Measurements from ENCODE around the gene EPHA3. TPM values are rescaled to one million over a fixed set of nuclear protein-coding genes. Genes with fewer than 3 reads are reported as not detected.

EPHA3 gene
- total and polyA plus RNA-seq, 2 donors (not counting 1 experiment from before 2014, with no cell fraction given), result 0.01 TPM; not detected in 1

DNA sequence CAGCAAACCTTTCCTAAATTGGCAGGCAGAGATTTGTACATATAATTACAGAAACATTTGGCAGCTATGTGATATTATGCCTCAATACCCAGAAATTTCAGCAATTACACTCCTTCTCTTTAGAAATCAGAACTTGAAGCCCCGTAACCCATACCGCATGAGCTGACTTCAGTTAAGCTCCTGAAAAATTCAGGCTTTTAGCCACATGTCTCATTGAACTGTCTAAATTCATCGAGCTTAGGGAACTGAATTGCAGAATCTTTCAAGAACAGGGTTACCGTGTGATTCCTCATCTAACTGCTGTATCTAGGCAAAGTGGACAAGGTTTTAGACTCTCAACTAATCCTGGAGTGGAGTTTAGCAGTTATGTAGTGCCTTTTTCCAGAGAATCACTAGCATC lies 333.0 kb downstream of the EPHA3 start:
- H2AFZ ChIP-seq (ENCODE audit: insufficient read depth, low read depth, low read length, poor library complexity, severe bottlenecking), result no peak overlapping the region
- no peak overlapping the region for H3K27ac Mint-ChIP-seq
- H3K4me3 Mint-ChIP-seq, result no peak overlapping the region
- no peaks in the 10 kb centered on the region for H3K79me2 ChIP-seq (ENCODE audit: control insufficient read depth, insufficient read depth, low read length)
- ATAC-seq (ENCODE audit: low read depth) (no peak), DNase-seq (no peak)
- peaks cover 3% of the 10 kb centered on the region for H3K9me3 Mint-ChIP-seq (ENCODE audit: insufficient read depth)
- 83% methylated on average over 4 of the region's 4 CpGs for WGBS (ENCODE audit: insufficient coverage)
- H3K4me3 ChIP-seq (ENCODE audit: control extremely low read depth in 1 of 5, extremely low read depth in 1 of 5, insufficient read depth in 1 of 5, low read depth in 2 of 5, low read length in 4 of 5), result no peak overlapping the region
- H3K27ac ChIP-seq (ENCODE audit: low read length in 2 of 2), result no peak overlapping the region
- intact Hi-C loops (cut with micrococcal nuclease), result no loop called here
- no peaks in the 10 kb centered on the region for H3K4me1 ChIP-seq (ENCODE audit: control insufficient read depth in 2 of 2, insufficient read depth in 2 of 2, low read length in 2 of 2)
- ChIA-PET POLR2A (no interaction called here), CTCF (no interaction called here)
- no peak for TF ChIP-seq CTCF (IDR thresholded peaks at IDR 0.05)
- TF ChIP-seq EZH2 (IDR thresholded peaks at IDR 0.05; ENCODE audit: borderline replicate concordance, insufficient read depth, low read depth, low read length, poor library complexity, severe bottlenecking), result no peak
- H4K20me1 ChIP-seq (ENCODE audit: control insufficient read depth, insufficient read depth, low read length, poor library complexity, severe bottlenecking), result no peaks in the 10 kb centered on the region
- no peaks in the 10 kb centered on the region for H3K4me1 Mint-ChIP-seq
- no peaks in the 10 kb centered on the region for H3K36me3 ChIP-seq (replicated peaks in 1 of 2; ENCODE audit: control extremely low read depth in 1 of 2, control insufficient read depth in 1 of 2, extremely low read depth in 1 of 2, insufficient read depth in 2 of 2, low read length in 1 of 2)
- no peaks in the 10 kb centered on the region for H3K27me3 Mint-ChIP-seq
- peaks cover 0 to 2% (median 1%) of the 10 kb centered on the region in 3 donors for H3K9me3 ChIP-seq (ENCODE audit: control extremely low read depth in 1 of 3, control insufficient read depth in 2 of 3, insufficient read depth in 1 of 3, low read length in 2 of 3)
- H3K9ac ChIP-seq (ENCODE audit: low read length), result no peak overlapping the region
- no peak overlapping the region for H3K4me2 ChIP-seq (replicated peaks; ENCODE audit: low read depth, low read length, poor library complexity, severe bottlenecking)
- no peaks in the 10 kb centered on the region for H3K27me3 ChIP-seq (replicated peaks in 1 of 4; ENCODE audit: control extremely low read depth in 1 of 4, control insufficient read depth in 3 of 4, insufficient read depth in 4 of 4, low read length in 3 of 4)

DNA sequence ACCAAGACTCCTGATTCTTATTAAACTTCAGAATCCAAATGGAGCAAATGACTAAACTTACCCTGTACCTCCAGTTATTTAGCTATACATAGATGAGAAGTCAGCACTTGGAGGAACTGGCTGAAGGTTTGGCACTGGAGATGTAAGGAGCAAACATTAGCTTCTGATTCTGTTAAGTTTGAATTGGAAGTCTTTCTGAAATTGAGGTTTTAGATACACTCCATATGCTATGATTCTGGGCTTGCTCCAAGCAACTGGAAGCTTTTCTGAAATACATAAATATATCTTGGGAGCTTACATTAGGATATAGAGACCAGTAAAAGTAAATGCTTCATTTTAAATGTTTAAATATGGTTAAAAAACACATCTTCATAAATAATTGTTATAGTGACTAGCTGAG lies 333.7 kb downstream of the EPHA3 start:
- Histone ChIP-seq H3K9ac (ENCODE audit: low read length) (no peak overlapping the region), H4K20me1 (ENCODE audit: control insufficient read depth, insufficient read depth, low read length, poor library complexity, severe bottlenecking) (no peaks in the 10 kb centered on the region), H3K79me2 (ENCODE audit: control insufficient read depth, insufficient read depth, low read length) (no peaks in the 10 kb centered on the region), H3K27me3 (replicated peaks in 1 of 4; ENCODE audit: control extremely low read depth in 1 of 4, control insufficient read depth in 3 of 4, insufficient read depth in 4 of 4, low read length in 3 of 4) (no peaks in the 10 kb centered on the region), H3K4me1 (ENCODE audit: control insufficient read depth in 2 of 2, insufficient read depth in 2 of 2, low read length in 2 of 2) (no peaks in the 10 kb centered on the region), H3K4me3 (ENCODE audit: control extremely low read depth in 1 of 5, extremely low read depth in 1 of 5, insufficient read depth in 1 of 5, low read depth in 2 of 5, low read length in 4 of 5) (no peak overlapping the region), H2AFZ (ENCODE audit: insufficient read depth, low read depth, low read length, poor library complexity, severe bottlenecking) (no peak overlapping the region), H3K27ac (ENCODE audit: low read length in 2 of 2) (no peak overlapping the region), H3K9me3 (ENCODE audit: control extremely low read depth in 1 of 3, control insufficient read depth in 2 of 3, insufficient read depth in 1 of 3, low read length in 2 of 3) (peaks cover 0 to 2% (median under 1%) of the 10 kb centered on the region in 3 donors), H3K4me2 (replicated peaks; ENCODE audit: low read depth, low read length, poor library complexity, severe bottlenecking) (no peak overlapping the region), H3K36me3 (replicated peaks in 1 of 2; ENCODE audit: control extremely low read depth in 1 of 2, control insufficient read depth in 1 of 2, extremely low read depth in 1 of 2, insufficient read depth in 2 of 2, low read length in 1 of 2) (no peaks in the 10 kb centered on the region)
- ChIA-PET CTCF (no interaction called here), POLR2A (no interaction called here)
- ATAC-seq (ENCODE audit: low read depth), result no peak
- Mint-ChIP-seq H3K27me3 (no peaks in the 10 kb centered on the region), H3K27ac (no peak overlapping the region), H3K4me1 (no peaks in the 10 kb centered on the region), H3K4me3 (no peak overlapping the region), H3K9me3 (ENCODE audit: insufficient read depth) (peaks cover 3% of the 10 kb centered on the region)
- intact Hi-C loops (cut with micrococcal nuclease), result no loop called here
- TF ChIP-seq CTCF (IDR thresholded peaks at IDR 0.05) (no peak), EZH2 (IDR thresholded peaks at IDR 0.05; ENCODE audit: borderline replicate concordance, insufficient read depth, low read depth, low read length, poor library complexity, severe bottlenecking) (no peak)
- no peak for DNase-seq

Data from B cell (primary cell).